Subcutaneous adipose tissue (tissue), 4 donors: ENCODE measurements around the gene GGT1. TPM values are rescaled to one million over a fixed set of nuclear protein-coding genes. Genes with fewer than 3 reads are reported as not detected.

Source experiments
- CTCF ChIP-seq: fragments of 450-650 bp; IDR thresholded peaks from one replicate; pipeline ENCODE4 v1.5.1; 2016; ENCODE audit warnings: low read depth, mild to moderate bottlenecking, control low read depth, antibody characterized with exemption, moderate library complexity
- total RNA-seq, 4 donors: library from RNA; depleted of rRNA; stranded (reverse); fragments of >200 nt; gene quantifications; one replicate each; pipeline ENCODE4 v1.1.0, GENCODE V29; 2016

Gene GGT1
- total RNA-seq, 4 donors from 2014 or later: 0.98 to 9.6 (median 3.7) TPM

GRCh38 chr22:24579258-24579601 lies 23.8 kb upstream of the GGT1 start:
- no peak for TF ChIP-seq CTCF

- no peak for TF ChIP-seq CTCF
These were observed 22.7 kb upstream of the GGT1 start for GRCh38 chr22:24580276-24580675.

- no peak for TF ChIP-seq CTCF
These were observed 20.8 kb upstream of the GGT1 start for GRCh38 chr22:24582056-24582814.

- TF ChIP-seq CTCF: no peak
These were observed 19.5 kb upstream of the GGT1 start for GRCh38 chr22:24583221-24584165.

- TF ChIP-seq CTCF: no peak
These were observed 18.7 kb upstream of the GGT1 start for GRCh38 chr22:24584166-24584790.

- no peak for TF ChIP-seq CTCF
These were observed 18.1 kb upstream of the GGT1 start for GRCh38 chr22:24584871-24585411.

GRCh38 chr22:24585461-24585860 lies 17.5 kb upstream of the GGT1 start:
- no peak for TF ChIP-seq CTCF
